Sigmoid colon (tissue), 4 donors: ENCODE measurements around the gene F2R.

Experiments used
- EP300 ChIP-seq, 4 donors: sonication (generic); formaldehyde crosslinking; IDR thresholded peaks; one replicate each; pipeline ENCODE4 v1.6.1; 2017; ENCODE audit warnings: antibody characterized with exemption in 4 of 4
- POLR2A ChIP-seq, 2 donors: fragments of 450-650 bp; IDR thresholded peaks; one replicate each; pipeline ENCODE4 v1.6.1; 2016; ENCODE audit warnings: antibody characterized with exemption in 2 of 2, mild to moderate bottlenecking in 2 of 2, moderate library complexity in 2 of 2
- POLR2AphosphoS5 ChIP-seq, 4 donors: sonication (generic); formaldehyde crosslinking; IDR thresholded peaks; one replicate each; pipeline ENCODE4 v1.6.1; 2017; ENCODE audit warnings: antibody characterized with exemption in 4 of 4
- TF ChIP-seq, protein P1 (sequence below), 4 experiments: fragments of 450-650 bp in 3 of 4; fragments of 200-600 bp in 1 of 4; IDR thresholded peaks; one replicate each; pipeline ENCODE4 v1.5.1; 2016 to 2019; ENCODE audit warnings: antibody characterized with exemption in 4 of 4, mild to moderate bottlenecking in 3 of 4, moderate library complexity in 2 of 4

- TF ChIP-seq, protein P1, sequence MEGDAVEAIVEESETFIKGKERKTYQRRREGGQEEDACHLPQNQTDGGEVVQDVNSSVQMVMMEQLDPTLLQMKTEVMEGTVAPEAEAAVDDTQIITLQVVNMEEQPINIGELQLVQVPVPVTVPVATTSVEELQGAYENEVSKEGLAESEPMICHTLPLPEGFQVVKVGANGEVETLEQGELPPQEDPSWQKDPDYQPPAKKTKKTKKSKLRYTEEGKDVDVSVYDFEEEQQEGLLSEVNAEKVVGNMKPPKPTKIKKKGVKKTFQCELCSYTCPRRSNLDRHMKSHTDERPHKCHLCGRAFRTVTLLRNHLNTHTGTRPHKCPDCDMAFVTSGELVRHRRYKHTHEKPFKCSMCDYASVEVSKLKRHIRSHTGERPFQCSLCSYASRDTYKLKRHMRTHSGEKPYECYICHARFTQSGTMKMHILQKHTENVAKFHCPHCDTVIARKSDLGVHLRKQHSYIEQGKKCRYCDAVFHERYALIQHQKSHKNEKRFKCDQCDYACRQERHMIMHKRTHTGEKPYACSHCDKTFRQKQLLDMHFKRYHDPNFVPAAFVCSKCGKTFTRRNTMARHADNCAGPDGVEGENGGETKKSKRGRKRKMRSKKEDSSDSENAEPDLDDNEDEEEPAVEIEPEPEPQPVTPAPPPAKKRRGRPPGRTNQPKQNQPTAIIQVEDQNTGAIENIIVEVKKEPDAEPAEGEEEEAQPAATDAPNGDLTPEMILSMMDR (IDR thresholded peaks at IDR 0.05) = no peak
- TF ChIP-seq POLR2AphosphoS5 (IDR thresholded peaks at IDR 0.05) (no peak), POLR2A (IDR thresholded peaks at IDR 0.05) (no peak), EP300 (IDR thresholded peaks at IDR 0.05) (no peak)
Measured at GRCh38 chr5:76683816-76684731, 31.9 kb upstream of the F2R start.
